HG02852 (cell line): ENCODE measurements around the gene MAP3K1.
"Not testable (repeated sequence)": the region's sequence is repeated elsewhere in the genome, so short reads cannot be mapped to it uniquely, and the experiment has no call there.

ENCODE experiments used
- ATAC-seq: cut with Tn5 transposase; IDR thresholded peaks from one replicate; pipeline ENCODE4 v1.9.1; 2021; ENCODE audit warnings: mild to moderate bottlenecking, moderate library complexity; ENCODE audit not compliant: unreplicated experiment

The MAP3K1 gene

DNA sequence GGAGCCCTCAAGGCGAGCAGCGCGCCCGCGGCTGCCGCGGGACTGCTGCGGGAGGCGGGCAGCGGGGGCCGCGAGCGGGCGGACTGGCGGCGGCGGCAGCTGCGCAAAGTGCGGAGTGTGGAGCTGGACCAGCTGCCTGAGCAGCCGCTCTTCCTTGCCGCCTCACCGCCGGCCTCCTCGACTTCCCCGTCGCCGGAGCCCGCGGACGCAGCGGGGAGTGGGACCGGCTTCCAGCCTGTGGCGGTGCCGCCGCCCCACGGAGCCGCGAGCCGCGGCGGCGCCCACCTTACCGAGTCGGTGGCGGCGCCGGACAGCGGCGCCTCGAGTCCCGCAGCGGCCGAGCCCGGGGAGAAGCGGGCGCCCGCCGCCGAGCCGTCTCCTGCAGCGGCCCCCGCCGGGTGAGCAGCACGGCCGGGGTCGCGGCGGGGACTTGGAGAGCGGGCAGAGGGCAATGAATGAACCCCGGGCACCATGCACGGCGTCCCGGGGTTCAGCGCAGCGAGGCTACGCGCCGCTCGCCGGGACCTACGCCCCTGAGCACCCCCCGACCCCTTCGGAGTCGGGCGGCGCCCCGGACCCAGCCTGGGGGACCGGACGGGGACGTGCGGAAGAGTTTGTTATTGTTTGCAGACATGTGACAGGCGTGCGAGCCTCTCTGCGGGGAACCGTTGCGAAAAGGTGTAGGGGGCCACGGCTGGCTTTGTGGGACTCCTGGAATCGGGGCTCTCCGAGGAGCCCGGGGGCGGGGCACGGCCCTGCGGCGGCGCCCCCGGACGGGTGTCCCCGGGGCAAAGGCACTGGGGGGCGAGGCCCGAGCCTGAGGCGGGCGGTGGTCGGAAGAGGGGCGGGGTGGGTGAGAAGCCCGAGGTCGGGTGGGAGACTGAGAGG, 553 bp downstream of the MAP3K1 start:
- ATAC-seq, result peak; percentile 25

- ATAC-seq, result peak; percentile 43
Observed at GRCh38 chr5:56816546-56817081, 1.3 kb downstream of the MAP3K1 start.

- no peak for ATAC-seq
Observed at GRCh38 chr5:56817263-56818014, 2.1 kb downstream of the MAP3K1 start.

- no peak for ATAC-seq
Observed at GRCh38 chr5:56818450-56819037, 3.2 kb downstream of the MAP3K1 start.

DNA sequence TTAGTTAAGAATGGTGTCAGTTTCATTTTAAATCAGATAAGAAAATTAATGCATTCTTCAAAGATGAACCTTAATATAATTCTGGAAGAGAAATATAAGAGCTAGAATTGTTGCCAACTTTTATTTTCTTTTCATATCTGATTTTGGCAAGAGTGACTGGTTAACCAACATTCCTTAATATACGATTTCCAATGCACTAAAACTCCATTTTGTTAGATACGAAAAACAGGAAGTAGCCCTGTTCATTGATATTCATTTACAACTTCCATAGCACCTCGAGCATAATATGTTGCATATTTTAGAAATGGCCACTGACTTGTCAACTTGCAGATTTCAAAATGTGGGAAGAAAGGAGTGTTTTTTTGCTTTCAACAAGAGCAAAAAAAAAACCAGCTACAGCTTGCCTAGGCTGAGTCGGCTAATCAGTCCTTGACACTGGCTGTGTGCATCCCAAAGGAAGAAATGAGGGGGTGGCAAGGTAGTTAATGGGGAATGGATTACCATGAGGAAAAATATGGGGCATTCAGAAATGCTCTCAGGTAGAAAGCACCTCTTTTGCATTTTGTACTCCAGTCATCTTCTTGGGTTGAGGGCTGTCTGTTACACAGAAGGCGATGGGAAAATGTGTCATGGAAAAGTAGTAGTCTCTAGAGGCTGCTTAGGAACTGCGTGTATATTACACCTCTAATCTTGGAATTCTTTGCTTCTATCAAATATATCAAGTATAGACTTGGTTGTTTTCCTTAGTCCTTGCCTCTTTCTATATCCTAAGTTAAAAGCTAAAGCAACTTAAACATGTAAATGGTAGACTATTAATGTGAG, 3.9 kb downstream of the MAP3K1 start:
- ATAC-seq, result no peak

GRCh38 chr5:56821868-56822267, 6.5 kb downstream of the MAP3K1 start:
- ATAC-seq, result not testable (repeated sequence)

DNA sequence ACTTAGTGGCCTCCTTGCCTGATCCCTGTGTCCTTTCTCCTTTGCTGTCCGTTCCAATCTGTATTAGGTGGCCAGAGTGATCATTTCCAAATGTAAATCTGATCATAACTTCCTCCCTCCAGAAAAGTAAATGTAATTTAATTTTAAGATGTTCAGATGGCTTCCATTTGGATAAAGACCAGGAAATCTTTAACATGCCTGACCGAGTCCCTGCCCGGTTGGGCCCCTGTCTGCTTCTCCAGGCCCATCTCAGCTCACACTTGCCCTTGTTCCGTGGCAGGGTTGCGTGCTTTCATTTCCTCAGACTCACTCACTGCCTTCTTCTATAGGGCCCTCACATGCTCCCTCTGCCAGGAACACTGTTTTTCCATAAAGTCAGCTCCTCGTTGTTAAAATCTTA, 7.6 kb downstream of the MAP3K1 start:
- no peak for ATAC-seq

- ATAC-seq, result no peak
Observed at GRCh38 chr5:56824019-56824418, 8.7 kb downstream of the MAP3K1 start.

DNA sequence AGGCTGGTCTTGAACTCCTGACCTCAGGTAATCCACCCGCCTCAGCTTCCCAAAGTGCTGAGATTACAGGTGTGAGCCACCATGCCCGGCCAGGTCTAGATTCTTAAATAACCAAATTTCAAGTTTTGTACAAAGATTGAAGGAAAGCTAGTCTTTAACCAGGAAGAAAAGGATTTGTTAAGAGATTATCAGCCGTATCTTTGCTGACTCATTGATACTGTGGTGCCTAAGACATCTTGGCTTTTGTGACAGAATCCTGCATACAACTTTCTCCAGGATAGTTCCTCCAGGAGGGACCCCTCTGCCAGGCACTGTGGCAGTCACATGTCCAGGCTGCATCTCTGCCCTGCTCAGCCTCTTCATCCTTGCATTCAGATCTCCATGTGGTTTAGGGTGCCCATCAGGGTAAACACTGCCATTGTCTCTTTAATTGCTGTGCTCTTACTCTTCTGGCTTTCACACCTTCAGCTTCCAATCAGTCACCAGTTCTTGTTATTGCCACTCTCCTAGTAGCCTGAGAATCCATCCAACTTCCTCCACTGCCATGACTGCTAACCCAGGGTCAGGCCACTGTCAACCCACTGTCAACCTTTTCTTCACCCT, 10.0 kb downstream of the MAP3K1 start:
- ATAC-seq, result no peak

- no peak for ATAC-seq
Observed at GRCh38 chr5:56827049-56827448, 11.7 kb downstream of the MAP3K1 start.

DNA sequence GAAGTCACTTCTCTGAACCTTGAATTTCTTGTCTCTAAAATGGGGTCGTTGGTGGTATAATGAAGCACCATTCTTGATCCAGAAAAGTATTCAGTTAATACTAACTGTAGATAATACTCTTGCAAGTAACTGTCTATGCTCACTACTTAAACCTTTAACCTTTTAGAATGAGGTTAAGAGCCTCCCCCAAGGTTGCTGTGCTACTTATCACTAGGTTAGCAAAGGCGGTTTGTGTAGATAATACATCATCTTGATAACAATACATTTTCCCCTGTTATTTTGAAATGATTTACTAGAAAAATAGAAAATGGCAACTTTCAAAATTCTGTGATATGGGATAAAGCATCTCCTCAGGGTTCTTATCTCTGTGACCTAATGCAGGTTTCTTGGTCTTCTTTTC, 12.6 kb downstream of the MAP3K1 start:
- ATAC-seq, result no peak

- ATAC-seq, result no peak
Observed at GRCh38 chr5:56829137-56829908, 14.0 kb downstream of the MAP3K1 start.

DNA sequence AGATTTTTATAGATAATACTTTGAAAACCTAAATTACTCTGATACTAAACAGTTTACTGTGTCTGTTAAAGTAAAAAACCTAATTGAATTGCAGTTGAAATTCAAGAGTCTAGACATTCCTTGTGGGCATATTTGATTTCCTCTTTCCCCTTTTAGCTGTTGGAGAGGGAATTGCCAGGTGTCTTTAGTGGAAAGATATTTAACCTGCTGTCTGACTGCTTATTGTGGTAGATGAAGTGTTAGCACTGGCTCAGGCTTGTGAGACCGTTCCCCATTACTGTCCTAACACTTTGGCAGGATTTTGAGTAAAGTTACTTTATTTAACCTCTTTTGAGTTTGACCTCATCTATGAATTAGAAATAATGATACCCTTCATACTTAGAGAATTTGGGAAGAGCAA, 16.4 kb downstream of the MAP3K1 start:
- ATAC-seq, result no peak

GRCh38 chr5:56833325-56833724, 18.0 kb downstream of the MAP3K1 start:
- ATAC-seq, result no peak

DNA sequence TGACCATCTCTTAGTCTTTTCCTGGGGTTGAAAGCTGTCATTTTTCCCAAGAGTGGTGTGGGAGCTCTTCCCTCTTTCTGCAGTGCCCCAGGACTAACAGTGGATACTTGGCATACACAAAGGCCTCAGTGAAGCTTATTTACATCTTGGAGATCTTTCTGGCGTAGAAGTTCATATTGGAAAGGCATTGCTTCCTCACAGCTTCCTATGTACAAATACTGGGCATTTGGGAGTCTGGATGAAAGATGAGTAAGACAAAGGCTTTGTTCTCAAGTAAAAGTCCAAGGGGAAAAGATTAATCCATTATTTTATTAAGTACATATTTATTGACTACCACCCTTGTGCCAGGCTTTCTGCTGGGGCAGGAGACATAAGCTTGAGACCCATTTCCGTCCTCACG, 22.0 kb downstream of the MAP3K1 start:
- ATAC-seq, result no peak

- ATAC-seq, result no peak
Observed at GRCh38 chr5:56837956-56838355, 22.6 kb downstream of the MAP3K1 start.

DNA sequence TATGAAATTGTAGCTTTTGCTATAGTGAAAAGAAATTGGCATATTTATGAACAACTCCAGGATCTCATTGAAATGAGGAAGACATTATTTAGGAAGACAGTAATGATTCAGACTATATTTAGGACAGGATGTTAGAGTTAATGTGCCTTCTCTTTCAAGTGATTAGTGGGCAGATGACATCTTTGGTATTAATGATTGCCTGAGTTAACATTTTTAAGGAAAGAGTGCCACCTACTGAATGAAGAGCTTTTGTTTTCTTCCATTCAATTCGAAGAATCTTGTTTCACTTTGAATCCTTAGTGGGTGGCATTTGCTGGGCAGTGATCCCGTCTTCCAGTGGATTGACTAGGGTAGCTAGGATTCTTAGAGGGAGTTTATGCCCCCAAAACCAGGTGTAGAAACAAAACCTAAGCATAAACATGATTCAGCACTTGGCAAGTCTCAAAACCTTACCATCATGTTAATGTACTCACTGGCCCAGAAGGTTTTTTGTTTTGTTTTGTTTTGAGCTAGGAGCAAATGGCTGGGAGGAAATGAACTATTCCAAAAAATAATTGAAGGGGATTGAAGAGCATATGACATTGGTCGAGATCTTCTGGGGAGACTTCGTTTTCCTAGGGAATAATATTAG, 23.2 kb downstream of the MAP3K1 start:
- ATAC-seq, result no peak

- ATAC-seq, result no peak
Observed at GRCh38 chr5:56839062-56839461, 23.7 kb downstream of the MAP3K1 start.

DNA sequence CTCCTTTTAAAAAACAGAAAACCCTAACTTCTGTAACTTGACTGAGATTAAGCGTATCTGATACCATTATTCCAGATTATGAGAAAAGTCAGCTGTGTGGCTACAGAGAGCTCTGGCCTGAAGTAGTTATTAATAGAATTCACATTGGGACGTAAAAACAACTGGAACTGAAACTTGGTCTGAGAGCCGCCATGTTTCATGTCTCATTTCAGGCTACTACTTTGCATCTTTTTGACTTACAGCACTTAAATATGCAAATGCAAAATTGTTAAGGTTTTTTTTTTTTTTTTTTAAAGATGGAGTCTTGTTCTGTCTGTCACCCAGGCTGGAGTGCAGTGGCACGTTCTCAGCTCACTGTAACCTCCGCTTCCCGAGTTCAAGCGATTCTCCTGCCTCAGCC, 25.2 kb downstream of the MAP3K1 start:
- peak; percentile 53 for ATAC-seq
